PC-3 (cell line): ENCODE data around the gene THY1. TPM values are rescaled to one million over a fixed set of nuclear protein-coding genes. Genes with fewer than 3 reads are reported as not detected.

Source experiments
- ATAC-seq: fragments of 200-7000 bp; cut with Tn5 transposase; 2 replicates; pipeline ENCODE4 v1.9.1; 2020; ENCODE audit warnings: mild to moderate bottlenecking, moderate library complexity
- BruUV-seq: library from RNA; stranded (reverse); fragments of 400-500 nt; replicated peaks from 2 replicates; lab custom pipeline; 2021; lab: Mats Ljungman, UMichigan
- CTCF ChIA-PET: fragments of 300-600 bp; sonication (Branson Sonifier 250); formaldehyde crosslinking; loops from one replicate; lab custom pipeline; 2022; ENCODE audit warnings: antibody characterized with exemption; lab: Charles Lee
- POLR2A ChIA-PET: fragments of 300-600 bp; sonication (Branson Sonifier 250); formaldehyde crosslinking; loops from one replicate; lab custom pipeline; 2022; ENCODE audit warnings: antibody characterized with exemption; ENCODE audit not compliant: unreplicated experiment; lab: Charles Lee
- DNase-seq: peaks from one replicate; pipeline ENCODE4 v3.0.0-alpha.2; 2015
- H2AFZ ChIP-seq: fragments of 300-600 bp; sonication (generic); 2 replicates; pipeline ENCODE4 v1.6.0; 2016; ENCODE audit warnings: antibody characterized with exemption, low read length
- H3F3A ChIP-seq: fragments of 300-600 bp; sonication (generic); one replicate; pipeline ENCODE4 v1.6.0; 2017; ENCODE audit warnings: antibody characterized with exemption, low read length, control low read depth, mild to moderate bottlenecking; ENCODE audit not compliant: unreplicated experiment
- H3K27ac ChIP-seq: fragments of 300-600 bp; sonication (generic); 2 replicates; pipeline ENCODE4 v1.5.1; 2016; ENCODE audit warnings: mild to moderate bottlenecking, low read length
- H3K27me3 ChIP-seq: fragments of 300-600 bp; sonication (generic); 2 replicates; pipeline ENCODE4 v1.6.1; 2016; ENCODE audit warnings: low read length, mixed read lengths
- H3K36me3 ChIP-seq: fragments of 300-600 bp; sonication (generic); 2 replicates; pipeline ENCODE4 v1.6.1; 2016; ENCODE audit warnings: low read depth, mixed run types, low read length, mixed read lengths
- H3K4me1 ChIP-seq: fragments of 300-600 bp; sonication (generic); 2 replicates; pipeline ENCODE4 v1.5.1; 2016; ENCODE audit warnings: low read length; ENCODE audit not compliant: insufficient read depth
- H3K4me2 ChIP-seq: fragments of 300-600 bp; sonication (generic); 2 replicates; pipeline ENCODE4 v1.6.0; 2016; ENCODE audit warnings: low read length
- H3K4me3 ChIP-seq: fragments of 300-600 bp; sonication (generic); 2 replicates; pipeline ENCODE4 v1.5.1; 2016; ENCODE audit warnings: mild to moderate bottlenecking, low read length, mixed read lengths
- H3K79me2 ChIP-seq: fragments of 300-600 bp; sonication (generic); 2 replicates; pipeline ENCODE4 v1.6.1; 2017; ENCODE audit warnings: low read length, mixed read lengths
- H3K9ac ChIP-seq: fragments of 300-600 bp; sonication (generic); 2 replicates; pipeline ENCODE4 v1.6.0; 2016; ENCODE audit warnings: mild to moderate bottlenecking, low read length
- H3K9me2 ChIP-seq: fragments of 300-600 bp; sonication (generic); replicated peaks from 2 replicates; pipeline ENCODE4 v1.6.1; 2016; ENCODE audit warnings: mixed run types, low read length, mixed read lengths
- H3K9me3 ChIP-seq: fragments of 300-600 bp; sonication (generic); 2 replicates; pipeline ENCODE4 v1.6.1; 2016; ENCODE audit warnings: low read length, mixed read lengths
- H4K20me1 ChIP-seq: fragments of 300-600 bp; sonication (generic); 2 replicates; pipeline ENCODE4 v1.6.1; 2016; ENCODE audit warnings: low read length, mixed read lengths
- EZH2 ChIP-seq: fragments of 300-600 bp; sonication (generic); IDR thresholded peaks from one replicate; pipeline ENCODE4 v1.6.1; 2017; ENCODE audit warnings: antibody characterized with exemption, mild to moderate bottlenecking, low read length; ENCODE audit not compliant: unreplicated experiment
- EZH2phosphoT487 ChIP-seq: fragments of 300-600 bp; sonication (generic); IDR thresholded peaks from 2 replicates; pipeline ENCODE4 v1.6.1; 2018; ENCODE audit warnings: mild to moderate bottlenecking, antibody characterized with exemption, low read length, borderline replicate concordance
- intact Hi-C: fragments of 100-400 bp; cut with micrococcal nuclease; formaldehyde crosslinking; loops from 2 replicates; pipeline ENCODE4 v1.9.0; 2023
- total RNA-seq: library from RNA; depleted of rRNA; stranded (reverse); fragments of >200 nt; gene quantifications from 2 replicates; pipeline ENCODE4 v1.2.3, GENCODE V29; 2014
- TF ChIP-seq, protein P1 (sequence below): fragments of 300-600 bp; sonication (generic); conservative IDR thresholded peaks from 2 replicates; pipeline ENCODE4 v1.5.1; 2017; ENCODE audit warnings: antibody characterized with exemption, low read depth, mild to moderate bottlenecking, low read length

Gene THY1
- total RNA-seq, 1 experiment from 2014 or later, result not detected

DNA sequence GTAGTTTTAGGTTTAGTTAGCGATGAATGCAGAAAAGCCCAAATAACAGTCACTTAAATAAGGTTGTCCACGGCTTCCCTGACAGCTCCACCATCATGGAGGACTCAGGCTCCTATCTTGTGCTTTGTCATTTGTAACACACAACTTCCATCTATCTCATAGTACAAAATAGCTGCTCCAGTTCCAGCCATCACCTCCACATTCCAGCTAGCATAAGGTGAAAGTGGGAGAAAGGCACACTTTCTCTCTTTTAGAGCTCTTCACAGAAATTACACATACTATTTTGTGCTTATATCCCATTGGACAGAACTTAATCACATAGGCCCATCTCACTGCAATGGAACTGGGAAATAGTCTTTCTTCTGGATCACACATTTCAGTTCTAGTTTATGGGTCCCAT lies 8.7 kb downstream of the THY1 start:
- Histone ChIP-seq H3K4me1 (peaks cover 19% of the 10 kb centered on the region), H3K4me3 (no peak overlapping the region), H3K36me3 (no peaks in the 10 kb centered on the region), H3K79me2 (no peaks in the 10 kb centered on the region), H3K27ac (no peak overlapping the region), H2AFZ (no peak overlapping the region), H3K4me2 (no peak overlapping the region), H3F3A (no peaks in the 10 kb centered on the region), H3K9ac (no peak overlapping the region), H4K20me1 (no peaks in the 10 kb centered on the region), H3K27me3 (no peaks in the 10 kb centered on the region), H3K9me2 (no peaks in the 10 kb centered on the region), H3K9me3 (no peaks in the 10 kb centered on the region)
- TF ChIP-seq, protein P1, sequence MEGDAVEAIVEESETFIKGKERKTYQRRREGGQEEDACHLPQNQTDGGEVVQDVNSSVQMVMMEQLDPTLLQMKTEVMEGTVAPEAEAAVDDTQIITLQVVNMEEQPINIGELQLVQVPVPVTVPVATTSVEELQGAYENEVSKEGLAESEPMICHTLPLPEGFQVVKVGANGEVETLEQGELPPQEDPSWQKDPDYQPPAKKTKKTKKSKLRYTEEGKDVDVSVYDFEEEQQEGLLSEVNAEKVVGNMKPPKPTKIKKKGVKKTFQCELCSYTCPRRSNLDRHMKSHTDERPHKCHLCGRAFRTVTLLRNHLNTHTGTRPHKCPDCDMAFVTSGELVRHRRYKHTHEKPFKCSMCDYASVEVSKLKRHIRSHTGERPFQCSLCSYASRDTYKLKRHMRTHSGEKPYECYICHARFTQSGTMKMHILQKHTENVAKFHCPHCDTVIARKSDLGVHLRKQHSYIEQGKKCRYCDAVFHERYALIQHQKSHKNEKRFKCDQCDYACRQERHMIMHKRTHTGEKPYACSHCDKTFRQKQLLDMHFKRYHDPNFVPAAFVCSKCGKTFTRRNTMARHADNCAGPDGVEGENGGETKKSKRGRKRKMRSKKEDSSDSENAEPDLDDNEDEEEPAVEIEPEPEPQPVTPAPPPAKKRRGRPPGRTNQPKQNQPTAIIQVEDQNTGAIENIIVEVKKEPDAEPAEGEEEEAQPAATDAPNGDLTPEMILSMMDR, result no peak
- DNase-seq, result no peak
- ChIA-PET POLR2A (no interaction called here), CTCF (no interaction called here)
- ATAC-seq, result no peak
- intact Hi-C loops, result no loop called here
- BruUV-seq, result no TSS peak

DNA sequence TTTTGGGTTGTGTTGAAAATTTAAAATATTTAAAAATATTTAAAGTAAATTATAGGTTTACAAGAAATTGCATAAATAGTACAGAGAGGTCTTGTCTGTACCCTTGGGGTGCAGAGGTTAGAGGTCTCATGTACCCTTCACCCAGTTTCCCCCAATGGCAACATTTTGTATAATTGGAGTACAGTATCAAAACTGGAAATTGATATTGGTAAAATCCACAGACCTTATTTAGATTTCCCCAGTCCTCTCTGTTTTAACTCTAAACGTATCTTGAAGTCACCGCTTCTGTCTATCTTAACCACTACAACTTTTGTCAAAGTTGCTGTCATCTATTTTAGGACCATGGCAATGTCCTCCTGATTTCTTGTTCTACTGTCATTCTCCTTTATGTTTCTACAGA lies 10.9 kb downstream of the THY1 start:
- ATAC-seq (no peak), DNase-seq (no peak)
- no peaks in the 10 kb centered on the region for H3K9me3 ChIP-seq
- ChIA-PET POLR2A (no interaction called here), CTCF (no interaction called here)
- H3K4me2 ChIP-seq, result no peak overlapping the region
- no peaks in the 10 kb centered on the region for H3K27me3 ChIP-seq
- H3K4me1 ChIP-seq, result peaks cover 4% of the 10 kb centered on the region
- intact Hi-C loops, result no loop called here
- H4K20me1 ChIP-seq, result no peaks in the 10 kb centered on the region
- BruUV-seq, result no TSS peak
- no peak overlapping the region for H3K4me3 ChIP-seq
- H3K27ac ChIP-seq, result no peak overlapping the region
- no peak overlapping the region for H3K9ac ChIP-seq
- no peaks in the 10 kb centered on the region for H3K36me3 ChIP-seq
- no peaks in the 10 kb centered on the region for H3F3A ChIP-seq
- no peaks in the 10 kb centered on the region for H3K9me2 ChIP-seq
- no peaks in the 10 kb centered on the region for H3K79me2 ChIP-seq
- H2AFZ ChIP-seq, result no peak overlapping the region
- TF ChIP-seq, protein P1, result no peak
- TF ChIP-seq EZH2phosphoT487, result no peak
- TF ChIP-seq EZH2, result no peak

DNA sequence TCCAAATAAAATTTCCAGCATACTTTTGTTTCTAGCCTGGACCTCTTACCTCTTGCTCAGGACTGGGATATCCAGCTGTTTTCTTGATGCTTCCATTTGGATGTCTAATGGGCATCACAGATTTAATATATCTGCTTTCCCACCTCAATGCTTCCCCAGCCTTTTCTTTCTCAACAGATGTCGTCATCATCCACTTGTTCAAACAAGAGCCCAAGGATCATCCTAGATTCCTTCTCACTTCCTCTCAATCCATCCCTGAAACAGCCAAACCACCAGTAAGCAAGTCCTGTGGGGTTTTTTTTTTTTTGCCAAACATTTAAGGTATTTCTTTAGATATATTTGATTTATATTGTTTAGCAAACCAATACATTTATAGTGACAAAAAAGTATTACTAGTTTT lies 12.5 kb downstream of the THY1 start:
- CTCF ChIA-PET, result no interaction called here
- intact Hi-C loops, result no loop called here
- Histone ChIP-seq H3K4me2 (no peak overlapping the region), H3K79me2 (no peaks in the 10 kb centered on the region), H3K9me3 (no peaks in the 10 kb centered on the region), H4K20me1 (no peaks in the 10 kb centered on the region), H3K4me3 (no peak overlapping the region), H3F3A (no peaks in the 10 kb centered on the region), H2AFZ (no peak overlapping the region), H3K9me2 (no peaks in the 10 kb centered on the region), H3K27ac (no peak overlapping the region), H3K36me3 (no peaks in the 10 kb centered on the region), H3K4me1 (no peaks in the 10 kb centered on the region), H3K9ac (no peak overlapping the region), H3K27me3 (no peaks in the 10 kb centered on the region)
- BruUV-seq, result no TSS peak
- POLR2A ChIA-PET, result interaction anchor here (0.6 kb wide), 1 partner anchor 683 kb away, joined by 3 read pairs; no protein-coding TSS in a partner anchor
- ATAC-seq, result no peak
- TF ChIP-seq, protein P1, result no peak
- TF ChIP-seq EZH2 (no peak), EZH2phosphoT487 (no peak)
- no peak for DNase-seq
